Ectodermal cell (in vitro differentiated cells): ENCODE measurements around the gene B4GALT3.

Experiments
- H3K27ac ChIP-seq: 2 replicates; pipeline ENCODE4 v1.7.0; 2013; ENCODE audit warnings: mild to moderate bottlenecking, low read depth, low read length; ENCODE audit not compliant: insufficient read depth, poor library complexity, severe bottlenecking
- H3K27me3 ChIP-seq: 2 replicates; pipeline ENCODE4 v1.7.0; 2013; ENCODE audit warnings: mild to moderate bottlenecking, low read length; ENCODE audit not compliant: insufficient read depth, control insufficient read depth, poor library complexity, severe bottlenecking
- H3K36me3 ChIP-seq: one replicate; pipeline ENCODE4 v1.7.0; 2013; ENCODE audit warnings: low read length; ENCODE audit not compliant: control insufficient read depth, insufficient read depth
- H3K4me1 ChIP-seq: one replicate; pipeline ENCODE4 v1.7.0; 2013; ENCODE audit warnings: low read length; ENCODE audit not compliant: control insufficient read depth, insufficient read depth
- H3K4me3 ChIP-seq: 2 replicates; pipeline ENCODE4 v1.7.0; 2013; ENCODE audit warnings: low read depth, low read length, control low read depth; ENCODE audit not compliant: insufficient read depth
- H3K9me3 ChIP-seq: 2 replicates; pipeline ENCODE4 v1.7.0; 2013; ENCODE audit warnings: mild to moderate bottlenecking, low read length, moderate library complexity; ENCODE audit not compliant: control insufficient read depth
- WGBS, 2 experiments: methylation state at CpG; one replicate each; pipeline ENCODE4 v1.1.7; 2013; ENCODE audit warnings: missing lambda C conversion rate in 2 of 2; 5-methylcytosine and 5-hydroxymethylcytosine counted together

The B4GALT3 gene

DNA sequence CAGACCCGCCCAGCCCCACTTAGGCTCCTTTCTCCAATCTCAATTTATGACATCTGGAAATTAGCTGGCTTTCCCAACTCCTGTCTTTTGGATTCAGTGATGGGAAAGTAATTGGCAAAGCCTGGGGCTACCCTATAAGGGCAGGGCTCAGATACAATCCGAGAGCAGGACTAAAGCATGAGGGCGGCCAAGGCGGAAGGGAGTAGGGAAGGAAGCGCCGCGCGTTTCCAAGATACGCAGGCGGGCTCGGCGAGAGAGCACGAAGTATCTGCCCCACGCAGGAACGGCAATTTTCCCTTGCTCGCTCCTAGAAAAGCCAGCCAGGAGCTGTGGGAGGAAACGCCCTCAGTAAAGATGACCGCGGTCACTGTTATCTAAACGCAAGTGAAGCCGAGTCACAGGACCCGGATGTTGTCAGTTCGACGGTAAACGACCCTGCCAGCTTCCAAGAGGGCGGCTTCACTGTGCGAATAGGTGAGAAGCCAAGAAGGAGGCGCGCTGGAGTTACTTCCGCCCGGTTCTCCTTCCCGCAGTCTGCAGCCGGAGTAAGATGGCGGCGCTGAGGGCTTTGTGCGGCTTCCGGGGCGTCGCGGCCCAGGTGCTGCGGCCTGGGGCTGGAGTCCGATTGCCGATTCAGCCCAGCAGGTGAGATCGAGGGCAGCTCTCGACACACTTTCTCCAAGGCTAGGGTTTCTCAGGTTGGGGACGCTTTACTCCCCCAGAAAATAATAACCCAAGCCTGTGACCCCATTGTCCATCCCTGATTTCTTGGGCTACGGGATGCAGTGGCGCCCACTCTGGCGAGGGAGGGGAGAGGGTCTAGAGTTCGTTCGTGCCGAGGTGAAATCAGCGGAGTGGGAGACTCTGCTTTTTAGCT, 24.8 kb upstream of the B4GALT3 start, which contains the start of gene NDUFS2:
NDUFS2 (plus strand) TSS at position 532 of the 877 bp plus-strand sequence; CDS start at position 551, 19 bp downstream.
- H3K4me3 ChIP-seq = peak within 1 kb of the TSS; percentile 97
- H3K27me3 ChIP-seq = no peaks in the 10 kb centered on the region
- peaks cover 19% of the 10 kb centered on the region for H3K36me3 ChIP-seq
- H3K27ac ChIP-seq = peak within 1 kb of the TSS; percentile 81
- WGBS, 2 experiments = 6 to 7% methylated on average over 53 of the region's 53 CpGs
- H3K4me1 ChIP-seq = peaks cover 45% of the 10 kb centered on the region
- no peaks in the 10 kb centered on the region for H3K9me3 ChIP-seq

DNA sequence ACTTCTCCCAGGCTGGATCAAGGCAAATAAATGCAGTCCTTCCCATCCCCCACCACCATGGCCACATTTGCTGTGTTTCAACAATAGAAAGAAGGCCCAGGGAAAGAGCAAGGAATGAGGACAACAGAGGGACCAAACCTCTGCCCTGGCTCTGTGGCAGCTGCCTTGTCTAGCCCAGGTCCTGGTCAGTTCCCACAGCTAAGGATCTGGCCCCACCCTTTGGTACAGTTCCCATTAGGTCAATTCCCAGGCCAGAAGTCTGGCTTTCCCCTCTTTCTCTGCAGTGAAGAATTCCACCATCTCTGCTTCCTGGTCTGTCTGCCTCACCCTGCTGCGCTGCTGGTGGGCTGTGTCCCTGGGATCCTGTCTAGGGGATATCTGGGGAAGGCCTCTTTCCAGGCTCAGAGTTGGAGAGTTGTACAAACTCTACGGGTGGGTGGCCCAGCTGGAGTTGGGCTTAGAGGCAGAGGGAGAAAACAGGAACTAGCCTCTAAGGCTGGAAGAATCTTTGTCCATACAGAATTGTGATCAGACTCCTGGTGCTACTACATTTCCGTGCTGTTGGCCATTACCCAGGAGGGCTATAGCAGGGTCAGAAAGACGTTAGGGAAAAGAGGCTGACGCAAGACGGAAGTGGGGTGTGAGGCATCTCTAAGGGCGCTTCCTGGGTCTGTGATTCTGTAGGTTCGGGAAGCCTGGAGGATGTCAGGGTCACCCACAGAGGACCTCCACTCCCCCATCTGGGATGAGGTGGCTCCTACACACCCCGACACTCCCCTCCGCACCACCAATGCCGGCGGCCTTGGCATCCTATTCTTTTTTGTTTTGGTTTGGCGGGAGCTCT, 23.9 kb upstream of the B4GALT3 start:
- no peaks in the 10 kb centered on the region for H3K27me3 ChIP-seq
- H3K36me3 ChIP-seq = peaks cover 11% of the 10 kb centered on the region
- peaks cover 53% of the 10 kb centered on the region for H3K4me1 ChIP-seq
- H3K4me3 ChIP-seq = no peak overlapping the region
- WGBS, 2 experiments = 88 to 89% methylated on average over 13 of the region's 13 CpGs
- peak overlapping the region; percentile 81 for H3K27ac ChIP-seq
- no peaks in the 10 kb centered on the region for H3K9me3 ChIP-seq

DNA sequence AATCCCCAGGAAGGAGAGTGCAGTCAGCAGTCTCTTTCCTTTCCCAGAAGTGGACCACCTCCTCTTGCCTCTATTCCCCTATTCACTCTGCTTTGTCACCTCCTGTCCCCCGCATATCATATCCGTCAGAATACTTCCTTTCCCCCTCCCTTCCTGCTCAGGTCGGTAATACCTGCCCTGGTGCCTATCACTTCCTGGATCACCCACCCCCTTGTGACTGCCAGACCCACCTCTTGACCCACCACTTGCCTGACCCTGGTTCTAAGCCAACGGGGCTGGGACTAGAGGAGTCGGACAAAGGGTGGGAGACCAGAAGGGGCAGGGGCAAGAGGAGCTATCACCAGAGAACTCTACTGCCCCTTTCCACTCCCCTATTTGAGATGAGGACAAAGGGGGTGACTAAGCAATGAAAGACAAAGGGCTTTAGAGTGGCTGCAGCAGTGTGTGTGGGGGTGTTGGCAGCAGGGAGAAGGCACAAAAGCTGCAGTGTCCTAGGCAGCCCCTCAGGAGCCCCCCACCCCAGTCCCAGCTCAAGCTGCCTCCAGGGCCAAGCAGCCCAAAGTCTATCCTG, 23.2 kb upstream of the B4GALT3 start:
- Histone ChIP-seq H3K36me3 (peaks cover 8% of the 10 kb centered on the region), H3K27ac (peak overlapping the region; percentile 52), H3K27me3 (no peaks in the 10 kb centered on the region), H3K9me3 (no peaks in the 10 kb centered on the region), H3K4me3 (no peak overlapping the region), H3K4me1 (peaks cover 54% of the 10 kb centered on the region)
- 65 to 70% methylated on average over 5 of the region's 5 CpGs for WGBS, 2 experiments

DNA sequence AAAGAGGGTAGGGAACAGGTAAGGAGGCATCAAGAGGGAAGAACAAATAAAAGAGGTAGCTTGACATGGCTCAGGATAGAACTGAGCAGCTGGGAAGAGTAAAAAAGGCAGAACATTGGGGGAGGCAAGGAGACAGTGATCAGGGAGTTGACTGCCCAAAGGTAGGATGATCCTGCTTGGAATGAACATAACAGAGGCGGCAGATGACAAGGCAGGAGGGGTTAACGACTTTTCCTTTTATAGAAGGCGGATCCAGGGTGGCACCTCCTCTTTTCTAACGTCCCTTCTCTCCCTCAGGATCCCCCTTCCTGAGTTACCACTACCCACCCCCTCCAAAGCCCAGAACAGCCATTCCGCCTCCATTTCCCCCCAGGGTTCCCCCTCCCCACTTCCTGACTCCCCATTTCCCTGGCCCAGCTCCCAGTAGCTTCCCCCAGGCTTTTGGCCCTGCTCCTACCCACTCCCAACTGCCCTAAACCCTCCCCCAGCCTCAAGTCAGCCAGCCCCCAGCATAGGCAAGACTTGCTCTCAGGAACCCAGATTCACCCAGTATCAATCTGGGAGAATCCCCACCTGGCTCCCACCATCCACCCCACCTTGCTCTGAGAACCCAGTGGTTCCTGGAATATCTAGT, 22.3 kb upstream of the B4GALT3 start:
- Histone ChIP-seq H3K4me1 (peaks cover 54% of the 10 kb centered on the region), H3K27ac (peak overlapping the region; percentile 58)

DNA sequence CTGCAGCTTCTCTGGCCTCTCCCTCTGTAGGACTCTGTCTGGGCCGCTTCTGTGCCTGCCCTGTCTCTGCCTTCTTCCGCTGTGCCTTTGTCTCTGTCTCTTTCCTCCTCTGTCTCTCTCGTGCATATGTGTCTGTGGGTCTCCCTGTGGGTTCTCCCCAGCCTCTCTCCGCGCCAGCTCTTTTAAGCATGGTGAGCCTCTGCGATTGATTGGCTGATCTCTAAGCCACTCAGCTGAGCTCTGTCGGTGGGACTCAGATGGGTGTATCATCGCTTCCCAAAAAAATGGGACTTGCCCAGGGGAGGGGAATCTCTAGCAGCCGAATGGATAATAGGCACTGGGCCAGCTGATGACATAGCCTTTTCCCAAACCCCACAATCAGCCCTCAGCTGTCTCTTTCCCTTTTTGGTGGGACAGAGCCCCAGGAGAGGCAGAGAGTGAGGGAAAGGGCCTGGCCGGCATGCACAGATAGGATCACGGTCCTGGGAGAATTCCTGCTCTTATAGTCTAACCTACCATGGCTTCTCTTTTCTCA, 21.7 kb upstream of the B4GALT3 start, which contains the start of gene ADAMTS4:
ADAMTS4 (minus strand) TSS at position 158 of the 535 bp plus-strand sequence. CDS start 427 bp downstream, outside the sequence.
- 48 to 56% methylated on average over 11 of the region's 11 CpGs for WGBS, 2 experiments
- Histone ChIP-seq H3K9me3 (no peaks in the 10 kb centered on the region), H3K27me3 (no peaks in the 10 kb centered on the region), H3K4me3 (peak within 1 kb of the TSS; percentile 7), H3K36me3 (peaks cover 3% of the 10 kb centered on the region), H3K4me1 (peaks cover 54% of the 10 kb centered on the region), H3K27ac (peak within 1 kb of the TSS; percentile 58)

More for the DNA sequence above, 22.3 kb upstream of the B4GALT3 start:
- H3K9me3 ChIP-seq = no peaks in the 10 kb centered on the region
- no peaks in the 10 kb centered on the region for H3K27me3 ChIP-seq
- H3K36me3 ChIP-seq = peaks cover 3% of the 10 kb centered on the region
- 63 to 70% methylated on average over 5 of the region's 5 CpGs for WGBS, 2 experiments
- H3K4me3 ChIP-seq = no peak overlapping the region

DNA sequence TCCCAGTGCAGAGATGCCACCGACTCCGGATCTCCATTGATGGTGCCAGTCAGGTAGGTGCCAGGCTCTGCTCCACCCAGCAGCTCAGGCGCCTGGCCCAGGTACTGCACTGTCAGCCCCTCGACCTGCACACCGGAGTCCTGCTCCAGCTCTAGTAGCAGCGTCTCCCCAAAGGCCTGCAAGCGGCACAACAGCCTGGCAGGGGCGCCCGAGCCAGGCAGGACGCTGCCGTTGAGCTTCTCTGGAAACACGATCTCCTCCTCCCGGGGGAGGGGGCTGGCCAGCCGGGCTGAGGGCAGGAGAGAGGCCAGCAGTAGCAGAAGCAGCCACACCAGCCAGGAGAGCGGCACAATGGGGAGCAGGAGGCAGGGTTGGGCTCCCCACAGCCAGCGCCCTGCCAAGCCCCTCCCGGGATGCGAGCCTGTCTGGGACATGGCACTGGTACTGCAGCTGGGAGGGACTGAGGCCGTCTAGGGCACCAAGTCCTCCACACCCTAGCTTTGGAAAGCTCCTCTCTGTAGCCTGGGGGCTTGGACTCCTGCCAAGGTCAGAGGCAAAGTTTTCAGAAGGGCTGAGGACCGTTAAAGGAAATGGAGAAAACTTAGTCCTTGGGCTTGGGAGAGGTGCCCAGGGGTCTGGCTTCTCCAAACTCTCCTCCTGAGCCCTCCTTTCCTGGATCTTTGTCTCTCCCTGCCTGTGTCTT, 21.0 kb upstream of the B4GALT3 start:
- Histone ChIP-seq H3K36me3 (no peaks in the 10 kb centered on the region), H3K27me3 (no peaks in the 10 kb centered on the region), H3K4me1 (peaks cover 54% of the 10 kb centered on the region), H3K9me3 (no peaks in the 10 kb centered on the region), H3K27ac (no peak overlapping the region), H3K4me3 (peak overlapping the region; percentile 7)
- 23 to 25% methylated on average over 20 of the region's 20 CpGs for WGBS, 2 experiments

DNA sequence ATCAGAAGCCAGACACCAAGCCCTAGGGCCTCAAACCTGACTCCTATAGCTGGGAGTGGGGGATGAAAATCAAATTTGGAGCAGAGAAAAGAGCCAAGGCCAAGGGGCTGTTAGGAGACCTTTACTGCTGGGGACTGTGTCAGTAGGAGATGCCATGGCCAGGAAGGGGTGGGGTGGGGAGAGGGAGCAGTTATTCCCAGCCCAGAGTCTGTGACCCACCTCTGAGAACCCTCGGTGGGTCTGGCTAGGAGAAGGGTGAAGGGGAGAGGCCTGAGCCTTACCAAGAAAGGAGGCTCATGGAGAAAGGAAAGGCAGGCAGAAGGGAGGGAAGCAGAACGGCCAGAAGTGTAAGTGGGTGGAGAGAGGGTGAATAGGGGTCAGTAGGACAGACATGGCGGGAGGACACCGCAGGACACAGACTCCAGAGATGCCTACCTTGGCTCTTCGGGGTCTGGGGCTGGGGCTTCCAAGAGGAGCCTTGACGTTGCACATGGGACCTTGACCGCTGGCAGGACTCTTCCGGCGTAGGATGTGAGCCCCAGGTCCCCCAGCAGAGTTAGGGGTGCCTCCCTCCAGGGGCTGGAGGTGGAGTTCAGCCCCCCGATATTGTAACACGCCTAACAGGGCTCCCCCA, 20.4 kb upstream of the B4GALT3 start:
- Histone ChIP-seq H3K4me3 (peak overlapping the region; percentile 7), H3K27me3 (no peaks in the 10 kb centered on the region), H3K4me1 (peaks cover 54% of the 10 kb centered on the region), H3K36me3 (no peaks in the 10 kb centered on the region), H3K27ac (no peak overlapping the region), H3K9me3 (no peaks in the 10 kb centered on the region)
- 86 to 87% methylated on average over 11 of the region's 11 CpGs for WGBS, 2 experiments

DNA sequence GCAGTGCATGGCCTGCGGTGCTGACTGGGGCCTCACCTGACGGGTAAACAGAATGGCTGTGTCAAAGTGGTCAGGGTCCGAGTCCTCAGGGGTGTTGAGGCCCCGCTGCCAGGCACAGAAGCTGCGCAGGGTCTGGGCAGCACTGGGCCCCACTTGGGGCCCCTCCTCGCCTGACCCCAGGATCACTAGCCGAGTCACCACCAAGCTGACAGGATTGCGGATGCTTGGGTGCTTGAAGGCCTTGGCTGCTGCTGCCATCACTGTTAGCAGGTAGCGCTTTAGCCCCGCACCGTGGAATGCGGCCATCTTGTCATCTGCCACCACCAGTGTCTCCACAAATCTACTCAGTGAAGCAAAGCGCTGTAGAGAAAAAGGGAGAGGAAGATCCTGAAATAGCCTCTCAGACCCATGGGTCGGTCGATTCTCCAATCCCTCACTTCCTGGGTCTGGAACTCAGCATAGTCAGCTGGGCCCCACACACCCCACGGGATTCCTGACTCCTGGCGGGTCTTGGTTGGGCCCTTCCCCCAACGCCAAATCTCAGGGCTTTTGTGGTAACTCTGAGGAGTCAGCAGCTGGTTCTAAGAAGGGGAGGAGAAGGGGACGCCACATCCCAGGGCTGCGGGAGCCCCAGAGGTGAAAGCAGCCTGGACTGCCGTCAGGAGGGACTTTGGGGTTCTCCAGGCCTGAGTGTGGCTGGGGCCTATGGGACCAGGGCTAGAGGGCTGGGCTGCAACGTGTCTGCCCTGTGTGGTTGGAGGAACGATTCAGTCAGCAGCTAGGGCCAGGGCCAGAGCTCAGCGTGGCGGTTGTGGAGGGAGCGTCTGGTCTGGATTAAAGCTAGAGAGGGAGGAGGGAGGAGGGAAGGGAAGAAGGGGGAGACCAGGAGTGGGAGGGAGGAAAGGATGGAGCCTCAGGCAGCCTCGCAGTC, 19.5 kb upstream of the B4GALT3 start:
- 70 to 72% methylated on average over 27 of the region's 27 CpGs for WGBS, 2 experiments
- Histone ChIP-seq H3K4me3 (peak overlapping the region; percentile 16), H3K27me3 (no peaks in the 10 kb centered on the region), H3K27ac (peak overlapping the region; percentile 40), H3K9me3 (no peaks in the 10 kb centered on the region), H3K4me1 (peaks cover 54% of the 10 kb centered on the region), H3K36me3 (no peaks in the 10 kb centered on the region)
